Activated CD4-positive, alpha-beta memory T cell treated with anti-CD3 and anti-CD28 coated beads for 36 hours (primary cell): Measurements from ENCODE around the gene UBA52. TPM values are rescaled to one million over a fixed set of nuclear protein-coding genes. Genes with fewer than 3 reads are reported as not detected.
"Not testable (repeated sequence)": the region's sequence is repeated elsewhere in the genome, so short reads cannot be mapped to it uniquely, and the experiment has no call there.

Experiments used
- CTCF ChIA-PET: fragments of 350-600 bp; sonication (Branson Sonifier 250); formaldehyde crosslinking; loops from one replicate; lab custom pipeline; 2021; ENCODE audit warnings: antibody characterized with exemption, inconsistent platforms; lab: Charles Lee
- POLR2A ChIA-PET: fragments of 350-600 bp; sonication (Branson Sonifier 250); formaldehyde crosslinking; loops from one replicate; lab custom pipeline; 2021; ENCODE audit warnings: antibody characterized with exemption; lab: Charles Lee
- DNase-seq: peaks from one replicate; pipeline ENCODE4 v3.0.0-alpha.2; 2020
- H3K27ac Mint-ChIP-seq: one replicate; pipeline ENCODE4 v1.8.0; 2021; ENCODE audit warnings: mixed read lengths
- H3K27me3 Mint-ChIP-seq: one replicate; pipeline ENCODE4 v1.8.0; 2021; ENCODE audit warnings: mixed read lengths
- H3K36me3 Mint-ChIP-seq: one replicate; pipeline ENCODE4 v1.8.0; 2021; ENCODE audit warnings: mixed read lengths
- H3K4me1 Mint-ChIP-seq: one replicate; pipeline ENCODE4 v1.8.0; 2021; ENCODE audit warnings: low read depth, mixed read lengths
- H3K4me3 Mint-ChIP-seq: one replicate; pipeline ENCODE4 v1.8.0; 2021; ENCODE audit warnings: mild to moderate bottlenecking, mixed read lengths
- H3K9me3 Mint-ChIP-seq: one replicate; pipeline ENCODE4 v1.8.0; 2021; ENCODE audit warnings: mixed read lengths
- intact Hi-C: fragments of 100-400 bp; cut with micrococcal nuclease; formaldehyde crosslinking; loops from one replicate; pipeline ENCODE4 v1.15.1; 2023
- total RNA-seq, 2 experiments: library from RNA; stranded (reverse); gene quantifications; one replicate each; pipeline ENCODE4 v1.2.3, GENCODE V29; 2021

Gene UBA52
- total RNA-seq, 2 experiments from 2014 or later, result 1,569 to 1,601 TPM

GRCh38 chr19:18537431-18537830 is 34.2 kb upstream of the UBA52 start:
- peaks cover 29% of the 10 kb centered on the region for H3K36me3 Mint-ChIP-seq
- peaks cover 13% of the 10 kb centered on the region for H3K4me1 Mint-ChIP-seq
- no peak overlapping the region for H3K4me3 Mint-ChIP-seq
- CTCF ChIA-PET, result no interaction called here
- POLR2A ChIA-PET, result no interaction called here
- intact Hi-C loops, result no loop called here
- H3K27ac Mint-ChIP-seq, result no peak overlapping the region
- no peak for DNase-seq
- no peaks in the 10 kb centered on the region for H3K27me3 Mint-ChIP-seq
- no peaks in the 10 kb centered on the region for H3K9me3 Mint-ChIP-seq

- intact Hi-C loops, result no loop called here
Observed at GRCh38 chr19:18538115-18538514, 33.5 kb upstream of the UBA52 start.

GRCh38 chr19:18539372-18539771 is 32.3 kb upstream of the UBA52 start:
- intact Hi-C loops, result no loop called here
- POLR2A ChIA-PET, result interaction anchor here (1.2 kb wide), 1 partner anchor 18 kb away, joined by 3 read pairs; the partner anchor contains the start of gene KXD1
- H3K27ac Mint-ChIP-seq, result no peak overlapping the region
- no peak for DNase-seq
- H3K4me3 Mint-ChIP-seq, result no peak overlapping the region
- CTCF ChIA-PET, result no interaction called here
- no peaks in the 10 kb centered on the region for H3K27me3 Mint-ChIP-seq
- H3K4me1 Mint-ChIP-seq, result peaks cover 20% of the 10 kb centered on the region
- no peaks in the 10 kb centered on the region for H3K9me3 Mint-ChIP-seq
- H3K36me3 Mint-ChIP-seq, result peaks cover 24% of the 10 kb centered on the region

More at GRCh38 chr19:18538115-18538514, 33.5 kb upstream of the UBA52 start:
- Mint-ChIP-seq H3K4me3 (no peak overlapping the region), H3K27ac (no peak overlapping the region), H3K27me3 (no peaks in the 10 kb centered on the region), H3K4me1 (peaks cover 15% of the 10 kb centered on the region), H3K36me3 (peaks cover 25% of the 10 kb centered on the region), H3K9me3 (no peaks in the 10 kb centered on the region)
- ChIA-PET POLR2A (no interaction called here), CTCF (no interaction called here)
- no peak for DNase-seq

- peaks cover 22% of the 10 kb centered on the region for H3K36me3 Mint-ChIP-seq
- H3K4me1 Mint-ChIP-seq, result peaks cover 23% of the 10 kb centered on the region
- POLR2A ChIA-PET, result interaction anchor here (0.8 kb wide), 1 partner anchor 35 kb away, joined by 4 read pairs; no protein-coding TSS in a partner anchor
- H3K4me3 Mint-ChIP-seq, DNase-seq, CTCF ChIA-PET, H3K9me3 Mint-ChIP-seq, H3K27me3 Mint-ChIP-seq, H3K27ac Mint-ChIP-seq: not testable (repeated sequence)
- intact Hi-C loops, result loop anchor here (5.0 kb wide), 2 partner anchors 47 to 98 kb away; partner anchors contain the start of gene REX1BD
Observed at GRCh38 chr19:18540200-18540599, 31.5 kb upstream of the UBA52 start.

- ChIA-PET CTCF (interaction anchor here (0.7 kb wide), 1 partner anchor 32 kb away, joined by 3 read pairs; no protein-coding TSS in a partner anchor), POLR2A (interaction anchor here (0.6 to 1.2 kb wide), 2 partner anchors 10 to 21 kb away, joined by 3 read pairs; no protein-coding TSS in a partner anchor)
- Mint-ChIP-seq H3K4me3 (no peak overlapping the region), H3K4me1 (peaks cover 23% of the 10 kb centered on the region), H3K27me3 (no peaks in the 10 kb centered on the region), H3K27ac (peak overlapping the region; percentile 18), H3K9me3 (no peaks in the 10 kb centered on the region), H3K36me3 (peaks cover 20% of the 10 kb centered on the region)
- intact Hi-C loops, result loop anchor here (5.0 kb wide), 2 partner anchors 46 to 99 kb away; partner anchors contain the start of gene REX1BD
- peak; percentile 48 for DNase-seq
Observed at GRCh38 chr19:18541258-18541991, 30.2 kb upstream of the UBA52 start.

- peak; percentile 23 for DNase-seq
- Mint-ChIP-seq H3K4me3 (peak overlapping the region; percentile 88), H3K36me3 (peaks cover 18% of the 10 kb centered on the region), H3K4me1 (peaks cover 23% of the 10 kb centered on the region), H3K9me3 (no peaks in the 10 kb centered on the region), H3K27ac (peak overlapping the region; percentile 84), H3K27me3 (no peaks in the 10 kb centered on the region)
- intact Hi-C loops, result loop anchor here (5.0 kb wide), 2 partner anchors 45 to 100 kb away; partner anchors contain the start of gene REX1BD
- POLR2A ChIA-PET, result interaction anchor here (0.6 to 2.7 kb wide), 4 partner anchors 11 to 29 kb away, joined by 3 to 14 read pairs (median 3); partner anchors contain the start of genes KXD1 and UBA52
- CTCF ChIA-PET, result interaction anchor here (0.7 to 1.0 kb wide), 2 partner anchors 32 to 47 kb away, joined by 3 read pairs; no protein-coding TSS in a partner anchor
Observed at GRCh38 chr19:18541992-18542940, 29.4 kb upstream of the UBA52 start.

GRCh38 chr19:18542941-18543813 is 28.5 kb upstream of the UBA52 start, which contains the start of gene FKBP8:
FKBP8 (minus strand) TSS chr19:18543573; CDS start chr19:18541970, 1,603 bp downstream.
- POLR2A ChIA-PET, result interaction anchor here (0.6 to 2.7 kb wide), 7 partner anchors 10 to 46 kb away, joined by 3 to 14 read pairs (median 5); partner anchors contain the start of genes ELL, KXD1, REX1BD and UBA52
- peaks cover 12% of the 10 kb centered on the region for H3K36me3 Mint-ChIP-seq
- H3K27me3 Mint-ChIP-seq, result no peaks in the 10 kb centered on the region
- peak; percentile 97 for DNase-seq
- peak within 1 kb of the TSS; percentile 98 for H3K27ac Mint-ChIP-seq
- intact Hi-C loops, result loop anchor here (5.0 kb wide), 2 partner anchors 44 to 101 kb away; partner anchors contain the start of gene REX1BD
- H3K4me3 Mint-ChIP-seq, result peak within 1 kb of the TSS; percentile 89
- CTCF ChIA-PET, result interaction anchor here (0.7 to 1.9 kb wide), 8 partner anchors 11 to 304 kb away, joined by 3 to 22 read pairs (median 4); partner anchors contain the start of genes ELL, KXD1 and REX1BD
- H3K4me1 Mint-ChIP-seq, result peaks cover 23% of the 10 kb centered on the region
- H3K9me3 Mint-ChIP-seq, result no peaks in the 10 kb centered on the region

GRCh38 chr19:18543814-18544475 is 27.7 kb upstream of the UBA52 start:
- H3K27ac Mint-ChIP-seq, result peak overlapping the region; percentile 98
- peaks cover 23% of the 10 kb centered on the region for H3K4me1 Mint-ChIP-seq
- peak; percentile 89 for DNase-seq
- peaks cover 10% of the 10 kb centered on the region for H3K36me3 Mint-ChIP-seq
- H3K4me3 Mint-ChIP-seq, result peak overlapping the region; percentile 89
- POLR2A ChIA-PET, result interaction anchor here (0.5 to 2.7 kb wide), 8 partner anchors 9 to 139 kb away, joined by 3 to 14 read pairs (median 4); partner anchors contain the start of genes CRTC1, ELL, KXD1 and REX1BD
- no peaks in the 10 kb centered on the region for H3K9me3 Mint-ChIP-seq
- no peaks in the 10 kb centered on the region for H3K27me3 Mint-ChIP-seq
- intact Hi-C loops, result loop anchor here (1.0 to 5.0 kb wide), 6 partner anchors 13 to 102 kb away; partner anchors contain the start of genes ELL, KXD1, REX1BD and UBA52
- CTCF ChIA-PET, result interaction anchor here (0.7 to 1.9 kb wide), 9 partner anchors 10 to 303 kb away, joined by 3 to 22 read pairs (median 4); partner anchors contain the start of genes ELL, KXD1, REX1BD and UBA52

- ChIA-PET CTCF (interaction anchor here (0.6 to 1.2 kb wide), 2 partner anchors 37 to 89 kb away, joined by 3 to 4 read pairs; partner anchors contain the start of gene REX1BD), POLR2A (interaction anchor here (0.6 kb wide), 1 partner anchor 271 kb away, joined by 3 read pairs; no protein-coding TSS in a partner anchor)
- no peaks in the 10 kb centered on the region for H3K4me1 Mint-ChIP-seq
- intact Hi-C loops, result no loop called here
- no peaks in the 10 kb centered on the region for H3K27me3 Mint-ChIP-seq
- H3K36me3 Mint-ChIP-seq, result no peaks in the 10 kb centered on the region
- H3K27ac Mint-ChIP-seq, result no peak overlapping the region
- no peak overlapping the region for H3K4me3 Mint-ChIP-seq
- no peak for DNase-seq
- no peaks in the 10 kb centered on the region for H3K9me3 Mint-ChIP-seq
Observed at GRCh38 chr19:18551631-18552030, 20.0 kb upstream of the UBA52 start.
